Muscle layer of duodenum (tissue), 2 donors: ENCODE measurements around the gene DCST2.
A peak's percentile ranks its signal among the peaks of the same experiment; 100 is the strongest.
"Not testable (repeated sequence)": the region's sequence is repeated elsewhere in the genome, so short reads cannot be mapped to it uniquely, and the experiment has no call there.

Experiments used
- H3K27ac ChIP-seq: one replicate; pipeline ENCODE4 v1.7.0; 2013; ENCODE audit warnings: mild to moderate bottlenecking, low read length
- H3K27me3 ChIP-seq: one replicate; pipeline ENCODE4 v1.7.0; 2013; ENCODE audit warnings: low read depth, mild to moderate bottlenecking, control low read depth, low read length
- H3K36me3 ChIP-seq, 2 donors: one replicate each; pipeline ENCODE4 v1.7.0; 2013; ENCODE audit warnings: low read length in 2 of 2, control low read depth in 1 of 2, mild to moderate bottlenecking in 1 of 2; ENCODE audit not compliant: insufficient read depth in 2 of 2, control insufficient read depth in 1 of 2
- H3K4me1 ChIP-seq, 2 donors: one replicate each; pipeline ENCODE4 v1.7.0; 2013; ENCODE audit warnings: low read length in 2 of 2, mild to moderate bottlenecking in 2 of 2, control low read depth in 1 of 2, moderate library complexity in 1 of 2; ENCODE audit not compliant: insufficient read depth in 2 of 2, control insufficient read depth in 1 of 2
- H3K4me3 ChIP-seq, 2 donors: one replicate each; pipeline ENCODE4 v1.7.0; 2013; ENCODE audit warnings: low read length in 2 of 2, low read depth in 1 of 2, mild to moderate bottlenecking in 1 of 2
- H3K9me3 ChIP-seq, 2 donors: one replicate each; pipeline ENCODE4 v1.7.0; 2013; ENCODE audit warnings: low read length in 2 of 2, control low read depth in 1 of 2, mild to moderate bottlenecking in 1 of 2; ENCODE audit not compliant: control insufficient read depth in 1 of 2
- donor health status: healthy.

The DCST2 gene

DNA sequence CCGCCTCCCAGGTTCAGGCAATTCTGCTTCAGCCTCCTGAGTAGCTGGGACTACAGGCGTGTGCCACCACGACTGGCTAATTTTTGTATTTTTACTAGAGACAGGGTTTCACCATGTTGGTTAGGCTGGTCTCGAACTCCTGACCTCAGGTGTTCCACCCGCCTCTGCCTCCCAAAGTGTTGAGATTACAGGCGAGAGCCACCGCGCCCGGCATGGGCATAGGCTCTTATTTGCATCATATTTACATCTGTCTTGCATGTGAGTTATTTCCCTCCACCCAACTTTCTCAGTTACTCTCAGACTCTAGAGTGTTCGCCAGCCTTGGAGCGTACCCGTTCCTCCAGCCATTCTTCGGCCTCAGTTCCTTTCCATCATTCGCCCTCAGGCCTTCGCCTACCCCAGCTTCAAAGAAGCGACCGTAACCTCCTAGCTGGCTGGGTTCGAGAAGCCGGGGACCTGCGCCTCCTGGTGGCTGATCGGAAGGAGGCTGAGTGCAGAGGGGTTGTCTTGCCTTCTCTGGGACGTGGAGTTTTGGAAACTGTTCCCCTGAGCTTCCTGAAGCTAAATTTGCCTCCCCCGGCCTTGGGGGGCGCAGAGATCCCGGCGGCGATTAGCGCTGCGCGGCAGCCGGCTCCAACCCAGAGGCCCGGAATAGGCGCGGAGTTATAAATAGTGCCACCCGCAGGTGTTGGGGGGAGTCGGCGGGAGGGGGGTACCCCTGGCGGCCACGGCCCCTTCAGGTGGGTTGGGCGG lies 34.6 kb downstream of the DCST2 start:
- peaks cover 4 to 17% of the 10 kb centered on the region in 2 donors for H3K4me1 ChIP-seq
- no peaks in the 10 kb centered on the region for H3K27me3 ChIP-seq
- H3K4me3 ChIP-seq: peak overlapping the region; percentile 16 to 89
- no peaks in the 10 kb centered on the region for H3K9me3 ChIP-seq
- H3K36me3 ChIP-seq: peaks cover 0 to 5% of the 10 kb centered on the region in 2 donors
- H3K27ac ChIP-seq: no peak overlapping the region

GRCh38 chr1:154998201-154998780 lies 35.3 kb downstream of the DCST2 start:
- Histone ChIP-seq H3K4me1 (peaks cover 4 to 13% of the 10 kb centered on the region in 2 donors), H3K9me3 (no peaks in the 10 kb centered on the region), H3K4me3 (no peak overlapping the region), H3K36me3 (peaks cover 0 to 5% of the 10 kb centered on the region in 2 donors), H3K27ac (no peak overlapping the region), H3K27me3 (no peaks in the 10 kb centered on the region)

DNA sequence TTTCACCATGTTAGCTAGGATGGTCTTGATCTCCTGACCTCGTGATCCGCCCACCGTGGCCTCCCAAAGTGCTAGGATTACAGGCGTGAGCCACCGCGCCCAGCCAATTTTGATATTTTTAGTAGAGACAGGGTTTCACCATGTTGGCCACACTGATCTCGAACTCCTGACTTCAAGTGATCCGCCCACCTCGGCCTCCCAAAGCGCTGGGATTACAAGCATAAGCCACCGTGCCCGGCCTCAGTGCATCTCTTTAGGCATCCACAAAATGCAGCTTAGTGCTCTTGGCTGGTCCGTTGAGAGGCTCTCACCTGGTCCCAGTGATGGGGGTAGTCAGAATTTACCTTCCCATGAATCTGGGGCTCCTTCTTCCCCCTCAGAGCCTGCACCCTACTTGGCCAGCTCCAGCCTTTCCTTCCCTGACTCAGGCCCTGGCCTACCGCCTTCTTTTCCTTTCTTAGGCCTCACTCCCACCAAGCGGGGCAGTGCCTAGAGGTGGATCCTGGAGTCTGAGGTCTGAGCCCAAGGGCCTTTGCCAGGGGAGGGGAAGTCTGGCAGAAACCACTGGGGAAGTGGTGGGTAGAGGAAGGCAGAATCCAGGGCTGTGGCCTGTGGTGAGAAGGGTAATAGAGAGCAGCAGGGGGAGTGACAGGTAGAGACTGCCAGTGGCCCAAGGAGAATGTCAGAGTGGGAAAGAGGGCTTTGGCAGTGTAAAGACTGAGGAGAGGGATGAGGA lies 36.4 kb downstream of the DCST2 start:
- no peak overlapping the region for H3K4me3 ChIP-seq
- peaks cover 4 to 13% of the 10 kb centered on the region in 2 donors for H3K4me1 ChIP-seq
- no peaks in the 10 kb centered on the region for H3K9me3 ChIP-seq
- no peaks in the 10 kb centered on the region for H3K27me3 ChIP-seq
- H3K27ac ChIP-seq: no peak overlapping the region
- peaks cover 0 to 9% of the 10 kb centered on the region in 2 donors for H3K36me3 ChIP-seq

- not testable (repeated sequence) for H3K36me3 ChIP-seq, H3K9me3 ChIP-seq, H3K27ac ChIP-seq, H3K27me3 ChIP-seq, H3K4me3 ChIP-seq
- peaks cover 4 to 13% of the 10 kb centered on the region in 2 donors for H3K4me1 ChIP-seq
Observed at GRCh38 chr1:154995301-154995983, 38.1 kb downstream of the DCST2 start.

DNA sequence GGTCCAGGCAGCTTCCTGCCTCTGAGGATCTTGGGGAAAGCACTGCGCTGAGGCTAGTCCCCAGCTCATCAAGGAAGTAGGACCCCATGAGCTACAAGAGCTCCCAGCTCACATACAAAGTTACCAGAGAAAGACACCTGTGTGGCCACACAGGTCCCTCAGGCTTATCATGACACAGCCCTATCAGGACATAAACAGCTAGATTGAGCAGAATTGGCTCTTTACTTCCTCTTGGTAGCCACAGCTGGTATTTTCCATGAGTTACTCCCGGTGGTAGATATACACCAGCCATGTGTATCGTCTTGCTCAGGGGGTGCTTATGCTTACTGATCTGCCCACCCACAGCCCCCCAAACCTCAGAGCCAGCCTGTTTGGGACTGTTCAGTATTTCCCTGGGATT lies 39.0 kb downstream of the DCST2 start:
- Histone ChIP-seq H3K36me3 (peaks cover 0 to 11% of the 10 kb centered on the region in 2 donors), H3K4me1 (peaks cover 4 to 8% of the 10 kb centered on the region in 2 donors), H3K27ac (no peak overlapping the region), H3K27me3 (no peaks in the 10 kb centered on the region), H3K4me3 (no peak overlapping the region), H3K9me3 (no peaks in the 10 kb centered on the region)

- H3K27ac ChIP-seq: no peak overlapping the region
- H3K4me3 ChIP-seq: no peak overlapping the region
- peaks cover under 1 to 11% of the 10 kb centered on the region in 2 donors for H3K36me3 ChIP-seq
- no peaks in the 10 kb centered on the region for H3K9me3 ChIP-seq
- no peaks in the 10 kb centered on the region for H3K27me3 ChIP-seq
- H3K4me1 ChIP-seq: peaks cover 4 to 5% of the 10 kb centered on the region in 2 donors
Observed at GRCh38 chr1:154994269-154994587, 39.4 kb downstream of the DCST2 start.

- Histone ChIP-seq H3K4me1 (peaks cover under 1 to 4% of the 10 kb centered on the region in 2 donors), H3K9me3 (no peaks in the 10 kb centered on the region), H3K27me3 (no peaks in the 10 kb centered on the region), H3K36me3 (peaks cover 5 to 16% of the 10 kb centered on the region in 2 donors), H3K27ac (no peak within 1 kb of the TSS), H3K4me3 (no peak within 1 kb of the TSS)
Observed at GRCh38 chr1:154993572-154994268, 39.9 kb downstream of the DCST2 start, which contains the start of gene LENEP. LENEP (plus strand) TSS chr1:154993586; CDS start chr1:154993608, 22 bp downstream.

DNA sequence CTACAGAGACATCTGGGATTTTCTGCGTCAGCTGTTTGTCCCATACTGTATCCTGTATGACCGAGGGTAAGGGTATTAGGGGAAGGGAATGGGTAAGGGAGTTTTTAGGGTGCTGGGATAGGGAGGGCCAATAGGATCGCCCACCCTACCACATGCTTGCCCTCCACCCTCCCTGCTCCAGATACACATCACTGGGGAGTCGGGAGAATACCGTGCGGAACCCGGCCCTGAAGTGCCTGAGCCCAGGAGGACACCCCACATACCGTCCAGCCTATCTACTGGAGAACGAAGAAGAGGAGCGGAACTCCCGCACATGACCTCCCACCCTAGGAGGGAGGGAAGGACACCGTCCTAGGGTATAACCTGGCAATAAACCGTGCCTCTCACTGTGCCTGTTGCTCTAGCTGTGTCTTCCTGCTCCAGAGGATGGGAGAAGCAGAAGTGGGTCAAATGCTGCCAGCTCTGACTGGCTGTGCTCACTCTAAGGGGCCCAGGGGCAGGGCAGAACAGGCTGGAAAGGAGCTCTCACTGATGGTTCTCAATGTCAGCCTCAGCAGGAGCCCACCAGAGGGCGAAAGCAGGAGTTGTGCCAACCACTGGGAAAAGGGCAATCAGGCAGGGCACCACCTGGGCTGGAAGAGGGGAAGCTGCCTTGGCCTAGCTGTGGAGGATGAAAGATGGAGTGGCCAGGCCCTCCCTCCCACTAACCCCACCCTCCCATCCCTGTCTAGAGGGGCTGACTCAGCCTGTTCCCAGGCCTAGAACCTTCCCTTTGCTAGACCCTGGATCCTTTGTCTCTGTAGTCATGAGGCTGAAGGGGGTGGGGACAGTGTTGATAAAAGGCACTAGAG lies 40.6 kb downstream of the DCST2 start:
- peaks cover 13 to 24% of the 10 kb centered on the region in 2 donors for H3K36me3 ChIP-seq
- no peak overlapping the region for H3K27ac ChIP-seq
- peaks cover 0 to 4% of the 10 kb centered on the region in 2 donors for H3K4me1 ChIP-seq
- H3K27me3 ChIP-seq: no peaks in the 10 kb centered on the region
- no peaks in the 10 kb centered on the region for H3K9me3 ChIP-seq
- H3K4me3 ChIP-seq: no peak overlapping the region

DNA sequence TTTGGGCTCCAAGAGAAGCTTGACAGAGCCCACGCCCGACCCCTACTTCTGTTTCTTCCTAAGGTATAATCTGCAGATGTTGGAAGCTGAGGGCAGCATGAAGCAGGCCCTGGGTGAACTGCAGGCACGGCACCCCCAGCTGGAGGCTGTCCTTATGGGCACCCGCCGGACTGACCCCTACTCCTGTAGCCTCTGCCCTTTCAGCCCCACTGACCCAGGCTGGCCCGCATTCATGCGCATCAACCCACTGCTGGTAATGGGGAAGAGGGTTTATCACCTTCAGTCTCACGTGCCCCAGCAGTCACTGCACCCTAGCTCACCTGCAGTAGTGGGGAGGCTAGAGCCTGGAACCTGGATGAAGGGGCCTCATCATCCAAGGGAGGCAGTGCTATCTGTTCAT lies 43.3 kb downstream of the DCST2 start:
- H3K27ac ChIP-seq: no peak overlapping the region
- no peaks in the 10 kb centered on the region for H3K9me3 ChIP-seq
- H3K4me1 ChIP-seq: no peaks in the 10 kb centered on the region
- H3K27me3 ChIP-seq: no peaks in the 10 kb centered on the region
- H3K36me3 ChIP-seq: peaks cover 19 to 29% of the 10 kb centered on the region in 2 donors
- H3K4me3 ChIP-seq: no peak overlapping the region

GRCh38 chr1:154989195-154989860 lies 44.3 kb downstream of the DCST2 start:
- Histone ChIP-seq H3K36me3 (peaks cover 19 to 29% of the 10 kb centered on the region in 2 donors), H3K9me3 (no peaks in the 10 kb centered on the region), H3K4me1 (no peaks in the 10 kb centered on the region), H3K4me3 (no peak overlapping the region), H3K27ac (no peak overlapping the region), H3K27me3 (no peaks in the 10 kb centered on the region)
